GM21717 (cell line): ENCODE data around the gene IL1R2.
"Not testable (repeated sequence)": the region's sequence is repeated elsewhere in the genome, so short reads cannot be mapped to it uniquely, and the experiment has no call there.

Experiments
- ATAC-seq: cut with Tn5 transposase; IDR thresholded peaks from one replicate; pipeline ENCODE4 v1.9.1; 2021; ENCODE audit warnings: mild to moderate bottlenecking, moderate library complexity; ENCODE audit not compliant: unreplicated experiment

The IL1R2 gene

GRCh38 chr2:102058293-102058833 is 66.6 kb downstream of the IL1R2 start:
- no peak for ATAC-seq

- no peak for ATAC-seq
Observed at GRCh38 chr2:102059151-102059550, 67.4 kb downstream of the IL1R2 start.

- no peak for ATAC-seq
Observed at GRCh38 chr2:102060047-102060446, 68.3 kb downstream of the IL1R2 start.

- no peak for ATAC-seq
Observed at GRCh38 chr2:102060792-102061191, 69.0 kb downstream of the IL1R2 start.

GRCh38 chr2:102061286-102061699 is 69.5 kb downstream of the IL1R2 start:
- ATAC-seq: no peak

GRCh38 chr2:102061962-102062795 is 70.4 kb downstream of the IL1R2 start:
- ATAC-seq: no peak

GRCh38 chr2:102062802-102063201 is 71.0 kb downstream of the IL1R2 start:
- ATAC-seq: no peak

- ATAC-seq: no peak
Observed at GRCh38 chr2:102063487-102063911, 71.7 kb downstream of the IL1R2 start.

GRCh38 chr2:102063941-102064678 is 72.3 kb downstream of the IL1R2 start:
- no peak for ATAC-seq

- no peak for ATAC-seq
Observed at GRCh38 chr2:102064679-102065674, 73.2 kb downstream of the IL1R2 start.

- no peak for ATAC-seq
Observed at GRCh38 chr2:102065675-102066252, 74.0 kb downstream of the IL1R2 start.

GRCh38 chr2:102066554-102066953 is 74.8 kb downstream of the IL1R2 start:
- no peak for ATAC-seq

- not testable (repeated sequence) for ATAC-seq
Observed at GRCh38 chr2:102068126-102068525, 76.4 kb downstream of the IL1R2 start.

- no peak for ATAC-seq
Observed at GRCh38 chr2:102069311-102069974, 77.7 kb downstream of the IL1R2 start.

GRCh38 chr2:102070058-102070642 is 78.4 kb downstream of the IL1R2 start:
- ATAC-seq: no peak

- no peak for ATAC-seq
Observed at GRCh38 chr2:102072741-102073140, 81.0 kb downstream of the IL1R2 start.

- ATAC-seq: no peak
Observed at GRCh38 chr2:102073168-102073724, 81.5 kb downstream of the IL1R2 start.

GRCh38 chr2:102074152-102074783 is 82.5 kb downstream of the IL1R2 start:
- no peak for ATAC-seq

- ATAC-seq: no peak
Observed at GRCh38 chr2:102075479-102075878, 83.7 kb downstream of the IL1R2 start.
